Measurements from ENCODE around the gene IFITM10.

The IFITM10 gene

GRCh38 chr11:1717745-1718144, 32.6 kb downstream of the IFITM10 start:
- no peak for DNase-seq (ENCODE audit: low read depth in 2 of 2)

- no peak for DNase-seq (ENCODE audit: low read depth in 2 of 2)
Observed at GRCh38 chr11:1714908-1715885, 35.2 kb downstream of the IFITM10 start.

GRCh38 chr11:1708716-1709115, 41.7 kb downstream of the IFITM10 start:
- DNase-seq (ENCODE audit: low read depth in 2 of 2), result no peak

- no peak for DNase-seq (ENCODE audit: low read depth in 2 of 2)
Observed at GRCh38 chr11:1707751-1708150, 42.6 kb downstream of the IFITM10 start.

DNA sequence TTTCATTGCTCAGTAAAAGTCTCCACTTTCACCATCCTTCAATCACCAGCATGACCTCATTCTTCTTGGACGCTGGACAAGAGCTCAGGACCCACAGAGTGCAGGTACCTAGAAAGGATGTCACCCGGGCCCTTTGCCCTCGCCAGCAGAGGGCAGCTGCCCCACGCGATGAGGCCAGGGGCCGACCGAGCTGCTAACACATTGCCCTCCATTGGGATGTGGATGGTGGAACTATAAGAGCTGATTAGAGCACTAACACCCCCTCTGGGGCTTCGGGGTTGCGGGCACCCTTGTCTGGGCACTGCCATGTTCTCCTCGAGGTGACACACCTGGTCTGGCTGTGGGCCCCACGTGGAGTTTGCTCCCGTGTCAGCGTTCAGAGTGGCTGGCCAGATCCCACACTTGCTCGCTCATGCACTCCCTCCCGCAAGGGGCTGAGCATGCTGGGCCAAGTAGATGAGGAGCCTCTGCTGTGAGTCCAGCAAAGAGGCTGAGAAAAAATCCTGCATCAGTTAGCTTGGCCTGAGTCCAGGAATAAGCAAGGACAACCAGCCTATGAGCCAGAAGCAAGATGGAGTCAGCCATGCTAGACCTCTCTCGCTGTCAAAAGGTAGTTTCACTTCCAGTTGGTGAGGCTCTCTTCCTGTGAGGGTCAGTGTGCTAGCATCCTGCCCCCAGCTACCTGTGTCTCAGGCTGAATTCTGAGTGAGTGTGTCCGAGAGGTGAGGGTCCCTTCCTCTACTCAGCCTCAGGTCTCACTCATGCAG, 43.6 kb downstream of the IFITM10 start:
- no peak for DNase-seq (ENCODE audit: low read depth in 2 of 2)

- DNase-seq (ENCODE audit: low read depth in 2 of 2), result no peak
Observed at GRCh38 chr11:1705126-1706052, 45.0 kb downstream of the IFITM10 start.

GRCh38 chr11:1703146-1703545, 47.2 kb downstream of the IFITM10 start:
- DNase-seq (ENCODE audit: low read depth in 2 of 2), result no peak

DNA sequence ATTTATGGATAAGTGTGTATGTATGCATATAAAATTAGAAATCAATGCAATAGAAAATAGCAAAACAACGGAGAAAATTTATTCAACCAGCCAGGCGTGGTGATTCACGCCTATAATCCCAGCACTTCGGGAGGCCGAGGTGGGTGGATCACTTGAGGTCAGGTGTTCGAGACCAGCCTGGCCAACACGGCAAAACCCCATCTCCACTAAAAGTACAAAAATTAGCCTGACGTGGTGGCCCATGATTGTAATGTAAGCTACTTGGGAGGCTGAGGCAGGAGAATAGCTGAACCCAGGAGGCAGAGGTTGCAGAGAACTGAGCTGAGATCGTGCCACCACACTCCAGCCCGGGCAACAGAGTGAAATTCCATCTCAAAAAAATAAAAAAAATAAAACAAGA, 47.9 kb downstream of the IFITM10 start:
- no peak for DNase-seq (ENCODE audit: low read depth in 2 of 2)

GRCh38 chr11:1701091-1701807, 49.1 kb downstream of the IFITM10 start:
- no peak for DNase-seq (ENCODE audit: low read depth in 2 of 2)

DNA sequence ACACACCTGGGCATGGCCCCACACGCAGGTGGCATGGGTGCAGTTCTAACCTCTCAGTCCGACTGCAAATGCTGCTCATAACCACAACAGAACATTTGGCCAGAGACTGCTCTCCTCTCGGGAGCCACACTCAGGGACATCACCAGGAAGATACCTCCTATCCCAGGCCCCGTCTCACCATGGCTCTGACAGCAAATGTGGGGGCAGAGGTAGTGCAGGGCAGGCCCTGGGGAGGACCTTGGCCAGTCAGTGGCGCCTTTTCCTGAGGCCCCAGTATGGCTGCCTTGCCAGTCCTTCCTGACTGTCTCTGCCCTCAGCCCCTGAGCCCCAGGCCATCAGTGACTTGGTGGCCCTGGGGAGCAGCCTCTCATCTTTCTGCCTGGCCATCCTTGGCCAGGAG, 50.6 kb downstream of the IFITM10 start:
- DNase-seq (ENCODE audit: low read depth in 2 of 2), result no peak

DNA sequence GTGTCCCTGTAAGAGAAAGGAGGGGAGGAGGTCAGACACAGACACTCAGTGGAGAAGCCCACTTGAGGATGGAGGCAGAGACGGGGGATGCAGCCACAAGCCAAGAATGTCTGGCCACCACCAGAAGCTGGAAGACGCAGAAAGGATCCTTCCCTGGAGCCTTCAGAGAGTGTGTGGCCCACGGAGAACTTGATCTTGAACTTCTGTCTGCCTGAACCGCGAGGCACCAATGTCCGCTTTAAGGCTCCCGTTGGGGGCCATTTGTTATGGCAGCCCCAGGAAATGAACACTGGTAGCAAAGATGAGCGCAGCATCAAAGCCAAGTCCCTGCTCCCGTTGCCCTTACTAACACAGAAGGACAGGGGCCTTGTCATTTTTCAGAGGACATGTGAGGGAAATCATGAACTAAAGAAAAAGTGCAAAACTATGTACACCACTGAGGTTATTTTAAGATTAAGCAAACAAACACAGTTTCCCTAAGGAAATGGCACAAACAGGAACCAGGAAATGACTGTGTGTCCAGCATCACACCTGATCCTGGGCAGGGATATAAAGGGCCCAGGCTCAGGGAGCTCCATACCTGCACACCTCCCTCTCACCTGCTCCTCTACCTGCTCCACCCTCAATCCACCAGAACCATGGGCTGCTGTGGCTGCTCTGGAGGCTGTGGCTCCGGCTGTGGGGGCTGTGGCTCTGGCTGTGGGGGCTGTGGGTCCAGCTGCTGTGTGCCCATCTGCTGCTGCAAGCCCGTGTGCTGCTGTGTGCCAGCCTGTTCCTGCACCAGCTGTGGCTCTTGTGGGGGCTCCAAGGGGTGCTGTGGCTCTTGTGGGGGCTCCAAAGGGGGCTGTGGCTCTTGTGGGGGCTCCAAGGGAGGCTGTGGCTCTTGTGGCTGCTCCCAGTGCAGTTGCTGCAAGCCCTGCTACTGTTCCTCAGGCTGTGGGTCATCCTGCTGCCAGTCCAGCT, 53.5 kb downstream of the IFITM10 start, which contains the start of gene KRTAP5-6:
KRTAP5-6 (plus strand) TSS at position 588 of the 963 bp plus-strand sequence; CDS start at position 639, 51 bp downstream.
- no peak for DNase-seq (ENCODE audit: low read depth in 2 of 2)

GRCh38 chr11:1695548-1696108, 54.8 kb downstream of the IFITM10 start:
- no peak for DNase-seq (ENCODE audit: low read depth in 2 of 2)

DNA sequence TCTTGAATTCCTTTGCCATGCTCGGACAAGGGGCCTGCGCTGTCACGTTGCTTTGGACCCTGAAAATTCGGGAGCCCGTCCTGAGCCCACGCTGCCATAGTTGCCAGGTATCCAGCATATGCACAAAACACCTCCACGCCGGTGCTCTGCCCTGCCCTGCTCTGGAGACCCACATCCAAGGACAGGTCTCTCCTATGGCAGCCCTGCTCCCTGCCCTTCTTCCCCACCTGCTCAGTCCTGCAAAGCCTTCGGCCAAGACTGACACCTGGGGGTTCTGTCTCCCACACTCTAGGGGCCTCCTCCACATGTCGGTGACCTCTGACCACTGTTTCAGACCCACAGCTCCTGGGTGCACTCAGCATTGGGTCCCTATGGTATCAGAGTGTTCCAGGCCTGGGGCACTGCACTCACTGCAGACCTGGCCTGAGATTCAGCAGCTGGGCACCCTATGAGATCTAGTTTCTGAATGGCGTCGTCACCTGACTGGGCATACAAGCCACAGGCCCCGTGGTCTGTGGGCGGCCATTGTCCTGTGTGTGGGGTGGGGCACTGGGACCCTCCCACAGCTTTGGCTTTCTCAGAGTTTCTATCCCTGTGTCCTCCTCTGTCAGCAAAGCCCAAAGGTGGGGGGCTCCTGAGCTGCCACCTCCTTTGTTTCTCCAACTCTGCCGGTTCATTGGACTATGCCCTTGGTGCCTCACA, 55.4 kb downstream of the IFITM10 start:
- DNase-seq (ENCODE audit: low read depth in 2 of 2), result no peak

DNA sequence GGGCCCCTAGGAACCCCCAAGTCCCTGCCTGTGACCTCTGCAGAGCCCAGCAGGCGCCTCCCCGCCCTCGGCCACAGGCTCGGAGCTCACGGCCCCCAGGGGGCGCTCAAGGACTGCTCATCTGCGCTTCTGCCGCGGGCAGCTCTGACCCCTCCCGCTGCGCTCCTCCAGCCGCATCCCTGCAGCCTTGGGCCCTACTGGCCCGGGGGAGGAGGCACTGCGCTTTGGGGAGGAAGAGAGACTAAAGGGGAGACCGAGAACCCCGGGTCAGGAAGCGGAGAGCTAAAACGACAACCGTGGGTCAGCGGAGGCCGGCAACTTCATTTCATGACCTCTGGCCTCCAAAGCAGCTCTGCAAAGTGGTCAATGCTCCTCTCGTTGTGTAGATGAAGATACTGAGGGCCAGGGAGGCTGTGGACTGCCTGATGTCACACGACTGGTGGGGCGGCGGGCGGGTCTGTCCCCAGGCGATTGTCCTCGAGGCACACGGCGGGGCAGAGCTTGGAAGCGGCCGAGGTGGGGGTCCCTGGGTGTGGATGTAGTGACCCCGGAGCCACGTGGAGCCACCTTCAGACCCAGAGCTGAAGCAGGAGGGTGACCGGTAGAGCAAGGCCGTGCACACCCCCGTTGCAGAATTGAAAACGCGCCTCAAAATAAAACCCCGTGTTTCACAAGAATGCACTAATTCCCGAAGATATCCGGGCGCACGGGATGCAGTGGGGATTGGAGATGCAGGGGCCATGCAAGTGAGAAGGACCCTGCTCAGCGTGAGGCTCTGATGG, 56.1 kb downstream of the IFITM10 start:
- DNase-seq (ENCODE audit: low read depth in 2 of 2), result peak; percentile 32 to 37

DNA sequence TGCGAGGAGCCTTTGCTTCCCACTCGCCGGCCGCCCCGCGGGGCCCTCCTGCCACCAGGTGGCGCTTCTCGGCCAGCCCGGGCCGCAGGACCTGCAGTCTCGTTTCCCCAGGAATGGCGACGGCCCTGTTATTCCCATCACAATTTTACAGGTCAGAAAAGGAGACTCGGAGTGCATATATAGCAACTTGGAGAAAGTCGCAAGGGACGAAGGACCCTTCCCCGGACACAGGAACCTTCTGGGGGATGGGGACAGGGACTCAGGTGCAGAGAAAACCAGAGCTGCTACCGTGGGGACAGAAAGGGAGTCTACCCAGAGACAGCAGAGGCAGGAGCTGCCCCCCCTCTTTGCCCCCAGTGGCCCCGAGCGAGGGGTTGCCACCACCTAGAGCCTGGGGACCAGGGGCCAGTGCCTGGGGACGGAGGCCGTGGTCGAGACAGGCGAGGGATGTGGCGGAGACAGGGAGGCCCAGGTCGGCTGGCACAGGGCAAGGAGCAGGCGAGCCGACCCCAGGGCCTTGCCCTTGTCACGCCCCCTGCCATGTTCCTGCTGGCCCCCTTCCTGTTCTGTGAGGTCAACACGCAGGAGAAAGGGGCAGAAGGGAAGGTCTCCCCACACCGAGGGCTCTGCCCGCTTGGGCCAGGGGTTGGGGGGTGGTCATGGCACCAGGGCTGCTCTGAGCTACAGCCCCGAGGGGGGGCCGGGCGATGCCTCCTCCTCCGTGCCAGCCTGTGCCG, 56.9 kb downstream of the IFITM10 start:
- peak; percentile 37 to 40 for DNase-seq (ENCODE audit: low read depth in 2 of 2)

DNA sequence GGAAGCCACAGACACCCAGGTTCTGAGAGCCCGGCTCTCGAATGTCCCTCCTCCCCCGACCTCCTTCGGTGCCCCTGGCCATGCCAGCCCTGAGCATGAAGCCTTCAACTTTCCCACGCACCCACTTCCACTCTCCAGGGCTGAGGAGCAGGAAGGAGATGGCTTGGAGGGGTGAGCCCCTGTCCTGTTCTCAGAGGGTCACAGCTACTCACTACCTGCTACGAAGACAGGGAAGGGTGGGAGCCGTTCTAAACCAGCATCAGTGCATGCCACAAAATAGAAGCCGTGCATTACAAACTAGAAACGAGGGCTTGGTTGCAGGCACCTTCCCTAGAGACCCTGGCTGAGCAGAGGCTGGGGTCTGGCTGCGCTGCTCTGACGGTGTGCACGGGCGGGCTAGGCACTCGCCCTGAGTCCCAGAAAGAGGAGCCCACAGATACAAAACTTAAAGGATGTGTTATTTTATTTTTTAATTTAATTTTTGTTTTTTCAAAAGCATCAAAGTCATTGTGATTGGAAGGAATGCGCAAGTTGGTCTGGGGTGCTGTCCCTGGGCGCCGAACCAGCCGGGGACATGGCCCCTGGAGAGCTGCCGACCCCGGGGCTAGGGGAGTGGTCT, 57.6 kb downstream of the IFITM10 start:
- DNase-seq (ENCODE audit: low read depth in 2 of 2), result no peak

Measured in fibroblast of skin of left quadriceps (primary cell).